Body of pancreas (tissue), 4 donors: ENCODE results near the gene HDAC8.

Experiments
- POLR2A ChIP-seq, 3 donors: fragments of 450-650 bp; IDR thresholded peaks; one replicate each; pipeline ENCODE4 v1.6.1; 2016; ENCODE audit warnings: antibody characterized with exemption in 3 of 3, mild to moderate bottlenecking in 2 of 3
- TF ChIP-seq, protein P1 (sequence below), 7 experiments: fragments of 450-650 bp in 4 of 7; fragments of 200-600 bp in 3 of 7; sonication (generic) in 3 of 7; IDR thresholded peaks; one replicate each; pipeline ENCODE4 v1.5.1; 2016 to 2019; ENCODE audit warnings: antibody characterized with exemption in 7 of 7

DNA sequence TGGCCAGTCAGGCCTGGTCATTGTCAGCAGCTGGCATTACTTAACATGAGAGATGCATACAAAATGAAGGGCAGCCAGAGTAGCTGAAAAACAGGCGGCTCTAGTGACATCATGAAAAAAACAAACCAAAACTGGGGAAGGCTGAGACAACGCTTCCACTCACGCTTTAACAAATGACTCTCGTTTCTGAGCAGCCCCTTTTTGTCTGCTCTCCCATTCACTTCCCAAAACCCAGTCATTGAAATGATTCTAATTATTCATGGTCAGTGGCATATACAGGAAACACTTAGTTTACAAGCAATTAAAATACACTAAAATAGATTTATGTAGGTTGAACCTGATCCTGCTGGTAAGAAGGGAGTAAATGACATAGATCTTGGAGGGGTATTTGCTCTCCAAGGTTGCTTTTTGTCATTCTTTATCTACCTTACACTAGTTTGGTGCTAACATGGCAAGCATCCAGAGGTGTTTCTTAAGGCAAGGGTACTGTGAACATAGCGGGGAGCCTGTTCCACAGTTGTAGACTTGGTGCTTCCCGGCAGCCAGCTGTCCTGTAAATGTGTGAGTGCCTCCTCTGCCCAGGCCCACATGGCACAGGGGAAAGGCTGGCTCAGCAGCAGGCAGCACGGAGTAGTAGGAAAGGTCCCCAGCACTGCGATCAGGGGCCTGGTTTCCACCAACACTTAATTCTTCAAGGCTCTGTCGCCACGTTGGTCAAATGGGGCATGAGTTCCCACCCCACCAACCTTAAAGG is 205.8 kb downstream of the HDAC8 start:
- TF ChIP-seq, protein P1, sequence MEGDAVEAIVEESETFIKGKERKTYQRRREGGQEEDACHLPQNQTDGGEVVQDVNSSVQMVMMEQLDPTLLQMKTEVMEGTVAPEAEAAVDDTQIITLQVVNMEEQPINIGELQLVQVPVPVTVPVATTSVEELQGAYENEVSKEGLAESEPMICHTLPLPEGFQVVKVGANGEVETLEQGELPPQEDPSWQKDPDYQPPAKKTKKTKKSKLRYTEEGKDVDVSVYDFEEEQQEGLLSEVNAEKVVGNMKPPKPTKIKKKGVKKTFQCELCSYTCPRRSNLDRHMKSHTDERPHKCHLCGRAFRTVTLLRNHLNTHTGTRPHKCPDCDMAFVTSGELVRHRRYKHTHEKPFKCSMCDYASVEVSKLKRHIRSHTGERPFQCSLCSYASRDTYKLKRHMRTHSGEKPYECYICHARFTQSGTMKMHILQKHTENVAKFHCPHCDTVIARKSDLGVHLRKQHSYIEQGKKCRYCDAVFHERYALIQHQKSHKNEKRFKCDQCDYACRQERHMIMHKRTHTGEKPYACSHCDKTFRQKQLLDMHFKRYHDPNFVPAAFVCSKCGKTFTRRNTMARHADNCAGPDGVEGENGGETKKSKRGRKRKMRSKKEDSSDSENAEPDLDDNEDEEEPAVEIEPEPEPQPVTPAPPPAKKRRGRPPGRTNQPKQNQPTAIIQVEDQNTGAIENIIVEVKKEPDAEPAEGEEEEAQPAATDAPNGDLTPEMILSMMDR (IDR thresholded peaks at IDR 0.05): no peak
- no peak for TF ChIP-seq POLR2A (IDR thresholded peaks at IDR 0.05)
